Neural cell (in vitro differentiated cells): Measurements from ENCODE around the gene RWDD1. TPM values are rescaled to one million over a fixed set of nuclear protein-coding genes. Genes with fewer than 3 reads are reported as not detected.

Experiments
- H2AFZ ChIP-seq: fragments of 200-600, 300-800 bp; sonication (generic), shearing (Covaris generic); 2 replicates; pipeline ENCODE4 v1.6.0; 2014; ENCODE audit warnings: low read depth, mild to moderate bottlenecking, antibody characterized with exemption, low read length, moderate library complexity
- H3F3A ChIP-seq: fragments of 200-600 bp; shearing (Covaris generic); 2 replicates; pipeline ENCODE4 v1.6.1; 2016; ENCODE audit warnings: mild to moderate bottlenecking, moderate library complexity, mixed read lengths, antibody characterized with exemption, low read length; ENCODE audit not compliant: insufficient read depth, poor library complexity, severe bottlenecking
- H3K27ac ChIP-seq: fragments of 200-600, 300-800 bp; sonication (generic), shearing (Covaris generic); 2 replicates; pipeline ENCODE4 v1.5.1; 2014; ENCODE audit warnings: mild to moderate bottlenecking, low read length, moderate library complexity
- H3K27me3 ChIP-seq: fragments of 300-800, 200-600 bp; sonication (generic), shearing (Covaris generic); 2 replicates; pipeline ENCODE4 v1.6.0; 2014; ENCODE audit warnings: mild to moderate bottlenecking, low read depth, low read length, moderate library complexity; ENCODE audit not compliant: insufficient read depth
- H3K36me3 ChIP-seq: fragments of 300-800, 200-600 bp; sonication (generic), shearing (Covaris generic); 2 replicates; pipeline ENCODE4 v1.5.1; 2014; ENCODE audit warnings: mild to moderate bottlenecking, antibody characterized with exemption, low read length, moderate library complexity; ENCODE audit not compliant: insufficient read depth
- H3K4me2 ChIP-seq: fragments of 300-800, 200-600 bp; sonication (generic), shearing (Covaris generic); 2 replicates; pipeline ENCODE4 v1.6.0; 2014; ENCODE audit warnings: mild to moderate bottlenecking, low read length
- H3K4me3 ChIP-seq: fragments of 300-800, 200-600 bp; sonication (generic), shearing (Covaris generic); 2 replicates; pipeline ENCODE4 v1.5.1; 2014; ENCODE audit warnings: mild to moderate bottlenecking, low read length, moderate library complexity
- H3K79me2 ChIP-seq: fragments of 200-600 bp; shearing (Covaris generic); replicated peaks from 2 replicates; pipeline ENCODE4 v1.6.0; 2014; ENCODE audit warnings: mild to moderate bottlenecking, low read length, moderate library complexity; ENCODE audit not compliant: insufficient read depth
- H3K9ac ChIP-seq: fragments of 300-800, 200-600 bp; sonication (generic), shearing (Covaris generic); 2 replicates; pipeline ENCODE4 v1.6.1; 2016; ENCODE audit warnings: mild to moderate bottlenecking, low read length, mixed read lengths
- H3K9me2 ChIP-seq: fragments of 200-600 bp; shearing (Covaris generic); 2 replicates; pipeline ENCODE4 v1.6.1; 2016; ENCODE audit warnings: mild to moderate bottlenecking, low read length, mixed read lengths; ENCODE audit not compliant: insufficient read depth
- H3K9me3 ChIP-seq: fragments of 200-600, 300-800 bp; sonication (generic), shearing (Covaris generic); 2 replicates; pipeline ENCODE4 v1.6.1; 2016; ENCODE audit warnings: mild to moderate bottlenecking, mixed run types, low read length, moderate library complexity, mixed read lengths
- H4K20me1 ChIP-seq: fragments of 200-600 bp; shearing (Covaris generic); 2 replicates; pipeline ENCODE4 v1.6.1; 2016; ENCODE audit warnings: mild to moderate bottlenecking, mixed run types; ENCODE audit not compliant: insufficient read depth
- EP300 ChIP-seq: fragments of 450-650 bp; conservative IDR thresholded peaks from 2 replicates; pipeline ENCODE4 v1.6.1; 2014; ENCODE audit warnings: antibody characterized with exemption, mild to moderate bottlenecking, moderate library complexity; ENCODE audit not compliant: poor library complexity, severe bottlenecking
- EZH2 ChIP-seq: fragments of 200-600, 300-800 bp; shearing (Covaris generic), sonication (generic); IDR thresholded peaks from 2 replicates; pipeline ENCODE4 v1.6.1; 2014; ENCODE audit warnings: antibody characterized with exemption, low read length, borderline replicate concordance, mild to moderate bottlenecking; ENCODE audit not compliant: insufficient read depth, poor library complexity, severe bottlenecking
- MXI1 ChIP-seq: fragments of 450-650 bp; conservative IDR thresholded peaks from 2 replicates; pipeline ENCODE4 v1.6.1; 2014; ENCODE audit warnings: antibody characterized with exemption, mild to moderate bottlenecking; ENCODE audit not compliant: poor library complexity, severe bottlenecking
- POLR2AphosphoS5 ChIP-seq: IDR thresholded peaks from 2 replicates; pipeline ENCODE4 v1.6.1; 2012
- RAD21 ChIP-seq: fragments of 450-650 bp; conservative IDR thresholded peaks from 2 replicates; pipeline ENCODE4 v1.6.1; 2014; ENCODE audit warnings: antibody characterized with exemption, mild to moderate bottlenecking, moderate library complexity
- REST ChIP-seq: IDR thresholded peaks from 2 replicates; pipeline ENCODE4 v1.6.1; 2012; ENCODE audit warnings: borderline replicate concordance
- SMC3 ChIP-seq: fragments of 450-650 bp; conservative IDR thresholded peaks from 2 replicates; pipeline ENCODE4 v1.6.1; 2014; ENCODE audit warnings: antibody characterized with exemption, mild to moderate bottlenecking, moderate library complexity; ENCODE audit not compliant: poor library complexity
- TAF1 ChIP-seq: IDR thresholded peaks from 2 replicates; pipeline ENCODE4 v1.6.1; 2012; ENCODE audit warnings: low read depth
- polyA plus RNA-seq: library from polyadenylated mRNA; depleted of rRNA; stranded (reverse); fragments of >200 nt; gene quantifications from 2 replicates; pipeline ENCODE4 v1.2.3, GENCODE V29; 2014
- TF ChIP-seq, protein P1 (sequence below): fragments of 450-650 bp; IDR thresholded peaks from 2 replicates; pipeline ENCODE4 v1.5.1; 2014; ENCODE audit warnings: antibody characterized with exemption, mild to moderate bottlenecking, moderate library complexity; ENCODE audit not compliant: poor library complexity, severe bottlenecking

Gene RWDD1
- polyA plus RNA-seq, 1 donor from 2014 or later, result 83.3 TPM

DNA sequence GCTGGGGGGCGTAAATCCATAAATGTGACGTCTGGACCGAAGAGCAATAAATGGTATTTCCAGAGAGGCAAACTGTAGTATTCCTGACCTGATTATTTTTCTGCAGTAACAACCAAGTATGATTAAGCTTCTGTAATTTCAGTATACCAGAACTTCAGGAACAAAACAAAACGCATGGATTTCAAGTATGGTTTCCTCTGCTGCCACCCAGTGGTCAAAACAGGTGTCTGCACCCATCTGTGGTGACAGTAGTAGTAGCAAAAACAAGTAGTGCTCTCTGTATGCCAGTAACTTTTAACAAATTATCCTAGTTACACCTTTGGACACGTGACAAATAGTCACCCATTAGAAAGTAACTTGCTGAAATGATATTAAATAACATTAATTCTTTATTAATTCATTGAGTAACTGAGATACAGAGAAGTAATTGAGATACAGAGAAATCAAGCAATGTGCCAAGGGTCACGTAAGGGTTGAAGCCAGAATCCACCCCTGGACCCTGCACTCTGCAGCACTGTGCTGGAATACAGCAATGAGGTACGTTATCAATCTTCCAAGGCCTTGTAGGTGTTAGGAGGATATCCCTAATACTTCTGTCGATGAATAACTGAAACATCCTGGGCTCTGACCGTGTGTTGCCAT lies 9.8 kb upstream of the RWDD1 start:
- H3K36me3 ChIP-seq, result no peaks in the 10 kb centered on the region
- no peaks in the 10 kb centered on the region for H3F3A ChIP-seq
- no peaks in the 10 kb centered on the region for H3K27me3 ChIP-seq
- TF ChIP-seq POLR2AphosphoS5 (no peak), RAD21 (peak; percentile 89), SMC3 (peak; percentile 95), EZH2 (no peak), REST (no peak), MXI1 (peak; percentile 21), TAF1 (no peak), EP300 (no peak)
- TF ChIP-seq, protein P1, sequence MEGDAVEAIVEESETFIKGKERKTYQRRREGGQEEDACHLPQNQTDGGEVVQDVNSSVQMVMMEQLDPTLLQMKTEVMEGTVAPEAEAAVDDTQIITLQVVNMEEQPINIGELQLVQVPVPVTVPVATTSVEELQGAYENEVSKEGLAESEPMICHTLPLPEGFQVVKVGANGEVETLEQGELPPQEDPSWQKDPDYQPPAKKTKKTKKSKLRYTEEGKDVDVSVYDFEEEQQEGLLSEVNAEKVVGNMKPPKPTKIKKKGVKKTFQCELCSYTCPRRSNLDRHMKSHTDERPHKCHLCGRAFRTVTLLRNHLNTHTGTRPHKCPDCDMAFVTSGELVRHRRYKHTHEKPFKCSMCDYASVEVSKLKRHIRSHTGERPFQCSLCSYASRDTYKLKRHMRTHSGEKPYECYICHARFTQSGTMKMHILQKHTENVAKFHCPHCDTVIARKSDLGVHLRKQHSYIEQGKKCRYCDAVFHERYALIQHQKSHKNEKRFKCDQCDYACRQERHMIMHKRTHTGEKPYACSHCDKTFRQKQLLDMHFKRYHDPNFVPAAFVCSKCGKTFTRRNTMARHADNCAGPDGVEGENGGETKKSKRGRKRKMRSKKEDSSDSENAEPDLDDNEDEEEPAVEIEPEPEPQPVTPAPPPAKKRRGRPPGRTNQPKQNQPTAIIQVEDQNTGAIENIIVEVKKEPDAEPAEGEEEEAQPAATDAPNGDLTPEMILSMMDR, result peak; percentile 89
- H3K79me2 ChIP-seq, result no peaks in the 10 kb centered on the region
- no peak overlapping the region for H3K4me3 ChIP-seq
- H3K9me3 ChIP-seq, result no peaks in the 10 kb centered on the region
- no peak overlapping the region for H2AFZ ChIP-seq
- no peak overlapping the region for H3K27ac ChIP-seq
- H4K20me1 ChIP-seq, result no peaks in the 10 kb centered on the region
- no peaks in the 10 kb centered on the region for H3K9me2 ChIP-seq
- no peak overlapping the region for H3K9ac ChIP-seq
- H3K4me2 ChIP-seq, result no peak overlapping the region

DNA sequence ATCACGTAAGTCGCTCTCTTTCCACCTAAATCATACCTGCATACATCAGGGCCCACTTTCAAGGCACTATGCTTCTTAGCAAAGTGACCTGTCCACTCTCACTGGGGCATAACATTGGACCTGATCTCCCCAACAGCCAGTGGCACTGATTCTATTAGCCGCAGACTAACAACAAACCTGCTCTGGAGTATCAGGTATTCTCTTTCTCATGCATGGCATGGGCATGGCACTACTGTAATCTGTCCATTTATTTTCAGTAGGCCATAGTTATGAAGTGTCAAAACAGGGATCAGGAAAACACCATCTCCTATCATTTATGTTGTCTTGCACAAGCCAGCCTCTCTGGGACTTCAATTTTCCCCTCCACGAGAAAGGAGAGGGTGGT lies 9.3 kb upstream of the RWDD1 start:
- TF ChIP-seq MXI1 (no peak), SMC3 (no peak), RAD21 (no peak), EZH2 (no peak), POLR2AphosphoS5 (no peak)
- TF ChIP-seq, protein P1, result no peak
- Histone ChIP-seq H4K20me1 (no peaks in the 10 kb centered on the region), H3K9me2 (no peaks in the 10 kb centered on the region), H3K4me3 (no peak overlapping the region), H3K9me3 (no peaks in the 10 kb centered on the region), H3K36me3 (no peaks in the 10 kb centered on the region), H2AFZ (no peak overlapping the region), H3K4me2 (no peak overlapping the region), H3K27ac (no peak overlapping the region), H3K27me3 (no peaks in the 10 kb centered on the region), H3F3A (no peaks in the 10 kb centered on the region), H3K9ac (no peak overlapping the region), H3K79me2 (no peaks in the 10 kb centered on the region)
